Liver (tissue), 9 donors: ENCODE data around the gene NOS1AP. TPM values are rescaled to one million over a fixed set of nuclear protein-coding genes. Genes with fewer than 3 reads are reported as not detected.

Experiments used
- DNase-seq: peaks from one replicate; pipeline ENCODE4 v3.0.0-alpha.2; 2017; ENCODE audit warnings: low spot score
- H3K27ac ChIP-seq, 2 donors: one replicate each; pipeline ENCODE4 v1.7.0; 2013; ENCODE audit warnings: inconsistent platforms in 2 of 2, low read length in 2 of 2, control low read depth in 1 of 2, low read depth in 1 of 2, mild to moderate bottlenecking in 1 of 2
- H3K27me3 ChIP-seq, 4 donors: one replicate each; pipeline versions ENCODE4 v1.6.1 to v1.7.0; 2013; ENCODE audit warnings: low read length in 3 of 4, inconsistent platforms in 1 of 4, mild to moderate bottlenecking in 1 of 4, moderate library complexity in 1 of 4; ENCODE audit not compliant: control insufficient read depth in 4 of 4, insufficient read depth in 4 of 4
- H3K36me3 ChIP-seq, 4 donors: one replicate each; pipeline versions ENCODE4 v1.6.1 to v1.7.0; 2013; ENCODE audit warnings: low read length in 3 of 4, mild to moderate bottlenecking in 3 of 4, low read depth in 1 of 4, moderate library complexity in 1 of 4; ENCODE audit not compliant: control insufficient read depth in 4 of 4, insufficient read depth in 3 of 4
- H3K4me1 ChIP-seq, 4 donors: one replicate each; pipeline versions ENCODE4 v1.6.1 to v1.7.0; 2013; ENCODE audit warnings: low read length in 3 of 4, mild to moderate bottlenecking in 3 of 4, moderate library complexity in 1 of 4; ENCODE audit not compliant: control insufficient read depth in 4 of 4, insufficient read depth in 4 of 4
- H3K4me3 ChIP-seq, 3 donors: one replicate each; pipeline versions ENCODE4 v1.6.1 to v1.7.0; 2013; ENCODE audit warnings: low read length in 3 of 3, control low read depth in 1 of 3, low read depth in 1 of 3, mild to moderate bottlenecking in 1 of 3
- H3K9ac ChIP-seq, 2 donors: one replicate each; pipeline ENCODE4 v1.7.0; 2013; ENCODE audit warnings: low read length in 2 of 2, mild to moderate bottlenecking in 2 of 2, moderate library complexity in 2 of 2, control low read depth in 1 of 2, low read depth in 1 of 2
- H3K9me3 ChIP-seq, 4 donors: one replicate each; pipeline versions ENCODE4 v1.6.1 to v1.7.0; 2013; ENCODE audit warnings: low read length in 3 of 4; ENCODE audit not compliant: control insufficient read depth in 4 of 4
- FOXA1 ChIP-seq: IDR thresholded peaks from 2 replicates; pipeline ENCODE4 v1.6.1; 2016; ENCODE audit warnings: antibody characterized with exemption
- FOXA2 ChIP-seq: IDR thresholded peaks from 2 replicates; pipeline ENCODE4 v1.6.1; 2016; ENCODE audit warnings: antibody characterized with exemption
- GABPA ChIP-seq, 2 donors: IDR thresholded peaks in 1 of 2; conservative IDR thresholded peaks in 1 of 2; 2 replicates each; pipeline ENCODE4 v1.6.1; 2016; ENCODE audit warnings: antibody characterized with exemption in 2 of 2, mild to moderate bottlenecking in 1 of 2, moderate library complexity in 1 of 2
- HNF4A ChIP-seq, 2 donors: conservative IDR thresholded peaks; 2 replicates each; pipeline ENCODE4 v1.6.1; 2016; ENCODE audit warnings: antibody characterized with exemption in 2 of 2, mild to moderate bottlenecking in 2 of 2
- HNF4G ChIP-seq: IDR thresholded peaks from 2 replicates; pipeline ENCODE4 v1.6.1; 2016; ENCODE audit warnings: antibody characterized with exemption
- NR2F2 ChIP-seq: IDR thresholded peaks from 2 replicates; pipeline ENCODE4 v1.6.1; 2016; ENCODE audit warnings: antibody characterized with exemption
- RAD21 ChIP-seq, 2 donors: IDR thresholded peaks; 2 replicates each; pipeline ENCODE4 v1.6.1; 2016; ENCODE audit warnings: antibody characterized with exemption in 2 of 2, mild to moderate bottlenecking in 2 of 2
- RXRA ChIP-seq, 2 donors: IDR thresholded peaks; 2 replicates each; pipeline ENCODE4 v1.6.1; 2017 to 2018; ENCODE audit warnings: antibody characterized with exemption in 2 of 2, mild to moderate bottlenecking in 1 of 2
- SP1 ChIP-seq: IDR thresholded peaks from 2 replicates; pipeline ENCODE4 v1.6.1; 2018; ENCODE audit warnings: antibody characterized with exemption, mild to moderate bottlenecking
- WGBS: extraction: QIAGEN DNeasy Blood & Tissue Kit; methylation state at CpG from one replicate; pipeline ENCODE4 v1.1.7; 2013; 5-methylcytosine and 5-hydroxymethylcytosine counted together
- polyA plus RNA-seq, 2 donors: library from polyadenylated mRNA; stranded (reverse) in 1 of 2; unstranded in 1 of 2; fragments of 200-250 nt in 1 of 2; fragments of >200 nt in 1 of 2; fragmentation: Nextera tagmentation in 1 of 2; extraction: Ambion mirVana in 1 of 2; gene quantifications; one replicate each; pipeline versions ENCODE4 v1.2.1 to v1.2.3, GENCODE V29; 2013 to 2015
- total RNA-seq, 2 donors: library from RNA; depleted of rRNA; stranded (reverse); fragments of >200 nt; gene quantifications; one replicate each; pipeline ENCODE4 v1.2.3, GENCODE V29; 2014
- TF ChIP-seq, protein P1 (sequence below): IDR thresholded peaks from 2 replicates; pipeline ENCODE4 v1.6.1; 2016; ENCODE audit warnings: antibody characterized with exemption, mild to moderate bottlenecking
- TF ChIP-seq, protein P2 (sequence below): IDR thresholded peaks from 2 replicates; pipeline ENCODE4 v1.6.1; 2016; ENCODE audit warnings: antibody characterized with exemption
- TF ChIP-seq, protein P3 (sequence below): fragments of 150-350 bp; IDR thresholded peaks from 2 replicates; pipeline ENCODE4 v1.5.1; 2017; ENCODE audit warnings: improper control_type of control experiment, low read depth, low read length; ENCODE audit not compliant: missing input control
- TF ChIP-seq, protein P4 (sequence below): IDR thresholded peaks from 2 replicates; pipeline ENCODE4 v1.6.1; 2016; ENCODE audit warnings: antibody characterized with exemption
- donor health status: healthy.
- donor health status: healthy.
- donor health status: healthy.
- donor health status: healthy.
- donor health status: healthy.

NOS1AP gene
- total and polyA plus RNA-seq, 4 donors = 1.4 to 13.0 (median 4.5) TPM

DNA sequence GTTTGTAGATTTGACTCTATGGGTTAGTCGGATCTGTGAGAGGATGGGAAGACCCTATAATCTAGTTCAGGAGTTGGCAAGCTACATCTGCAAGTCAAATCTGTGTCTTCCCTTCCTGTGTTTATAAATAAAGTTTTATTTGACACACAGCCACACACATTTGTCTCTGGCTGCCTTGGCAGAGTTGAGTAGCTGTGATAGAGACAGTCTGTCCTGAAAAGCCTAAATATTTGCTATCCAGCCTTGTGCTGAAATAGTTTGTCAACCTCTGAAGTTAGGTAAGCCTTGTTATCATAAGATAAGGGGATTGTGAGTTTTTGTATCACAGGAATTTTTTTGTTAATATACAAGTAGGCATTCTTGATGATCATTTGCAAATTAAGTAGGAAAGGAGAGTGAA, 136.8 kb downstream of the NOS1AP start (continued):
- TF ChIP-seq, protein P1, sequence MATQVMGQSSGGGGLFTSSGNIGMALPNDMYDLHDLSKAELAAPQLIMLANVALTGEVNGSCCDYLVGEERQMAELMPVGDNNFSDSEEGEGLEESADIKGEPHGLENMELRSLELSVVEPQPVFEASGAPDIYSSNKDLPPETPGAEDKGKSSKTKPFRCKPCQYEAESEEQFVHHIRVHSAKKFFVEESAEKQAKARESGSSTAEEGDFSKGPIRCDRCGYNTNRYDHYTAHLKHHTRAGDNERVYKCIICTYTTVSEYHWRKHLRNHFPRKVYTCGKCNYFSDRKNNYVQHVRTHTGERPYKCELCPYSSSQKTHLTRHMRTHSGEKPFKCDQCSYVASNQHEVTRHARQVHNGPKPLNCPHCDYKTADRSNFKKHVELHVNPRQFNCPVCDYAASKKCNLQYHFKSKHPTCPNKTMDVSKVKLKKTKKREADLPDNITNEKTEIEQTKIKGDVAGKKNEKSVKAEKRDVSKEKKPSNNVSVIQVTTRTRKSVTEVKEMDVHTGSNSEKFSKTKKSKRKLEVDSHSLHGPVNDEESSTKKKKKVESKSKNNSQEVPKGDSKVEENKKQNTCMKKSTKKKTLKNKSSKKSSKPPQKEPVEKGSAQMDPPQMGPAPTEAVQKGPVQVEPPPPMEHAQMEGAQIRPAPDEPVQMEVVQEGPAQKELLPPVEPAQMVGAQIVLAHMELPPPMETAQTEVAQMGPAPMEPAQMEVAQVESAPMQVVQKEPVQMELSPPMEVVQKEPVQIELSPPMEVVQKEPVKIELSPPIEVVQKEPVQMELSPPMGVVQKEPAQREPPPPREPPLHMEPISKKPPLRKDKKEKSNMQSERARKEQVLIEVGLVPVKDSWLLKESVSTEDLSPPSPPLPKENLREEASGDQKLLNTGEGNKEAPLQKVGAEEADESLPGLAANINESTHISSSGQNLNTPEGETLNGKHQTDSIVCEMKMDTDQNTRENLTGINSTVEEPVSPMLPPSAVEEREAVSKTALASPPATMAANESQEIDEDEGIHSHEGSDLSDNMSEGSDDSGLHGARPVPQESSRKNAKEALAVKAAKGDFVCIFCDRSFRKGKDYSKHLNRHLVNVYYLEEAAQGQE = peak; percentile 94
- peak; percentile 83 to 87 for TF ChIP-seq RXRA (IDR thresholded peaks at IDR 0.05)
- TF ChIP-seq, protein P2, sequence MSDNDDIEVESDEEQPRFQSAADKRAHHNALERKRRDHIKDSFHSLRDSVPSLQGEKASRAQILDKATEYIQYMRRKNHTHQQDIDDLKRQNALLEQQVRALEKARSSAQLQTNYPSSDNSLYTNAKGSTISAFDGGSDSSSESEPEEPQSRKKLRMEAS = peak; percentile 46
- TF ChIP-seq GABPA (IDR thresholded peaks at IDR 0.05 in 1 of 2, conservative IDR thresholded peaks at IDR 0.05 in 1 of 2) = peak in 1 of 2 donors; percentile 22
- no peak for TF ChIP-seq FOXA2

DNA sequence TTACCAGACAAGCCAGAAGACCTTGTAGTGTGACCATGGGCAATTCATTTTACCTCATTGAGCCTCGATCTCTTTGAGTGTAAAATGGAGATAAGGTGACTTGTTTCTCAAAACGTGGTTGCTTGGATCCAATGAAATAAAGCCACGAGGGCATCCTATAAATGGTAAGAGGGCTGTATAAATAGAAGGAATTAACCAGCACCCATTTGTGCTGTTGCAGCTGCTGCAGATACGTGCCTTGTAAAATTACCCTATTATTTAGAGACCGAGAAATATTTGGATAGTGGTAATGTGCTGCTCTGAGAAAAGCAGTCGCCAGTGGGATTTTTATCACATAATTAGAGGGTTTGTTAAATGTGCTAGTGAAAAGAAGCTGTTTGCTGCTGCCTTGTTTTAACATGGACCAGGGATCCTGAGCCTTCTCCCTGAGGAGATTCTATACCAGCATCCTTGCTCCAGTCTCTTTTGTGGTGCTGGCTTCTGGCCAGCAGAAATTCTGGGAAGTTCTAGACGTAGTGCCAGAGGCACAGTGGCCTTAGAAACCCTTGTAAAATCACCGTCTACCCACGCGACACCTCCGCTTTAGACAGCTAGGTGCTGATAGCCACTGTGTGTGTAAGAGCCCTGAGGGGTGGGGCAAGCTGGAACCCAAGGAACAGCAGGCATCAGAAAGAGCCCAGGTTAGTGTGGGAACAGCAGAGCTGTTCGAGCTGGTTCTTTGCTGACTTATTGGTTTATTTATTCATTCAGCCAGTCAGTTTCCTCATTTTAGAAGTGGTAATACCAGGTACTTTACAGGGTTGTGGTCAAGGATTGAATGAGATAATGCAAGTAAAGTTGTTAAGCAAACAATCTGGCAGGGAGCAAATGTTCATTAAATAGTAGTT, 137.5 kb downstream of the NOS1AP start:
- H3K9ac ChIP-seq = peak overlapping the region in 1 of 2 donors; percentile 16
- DNase-seq = no peak
- TF ChIP-seq RAD21 (IDR thresholded peaks at IDR 0.05) = peak; percentile 18 to 50
- TF ChIP-seq, protein P3, sequence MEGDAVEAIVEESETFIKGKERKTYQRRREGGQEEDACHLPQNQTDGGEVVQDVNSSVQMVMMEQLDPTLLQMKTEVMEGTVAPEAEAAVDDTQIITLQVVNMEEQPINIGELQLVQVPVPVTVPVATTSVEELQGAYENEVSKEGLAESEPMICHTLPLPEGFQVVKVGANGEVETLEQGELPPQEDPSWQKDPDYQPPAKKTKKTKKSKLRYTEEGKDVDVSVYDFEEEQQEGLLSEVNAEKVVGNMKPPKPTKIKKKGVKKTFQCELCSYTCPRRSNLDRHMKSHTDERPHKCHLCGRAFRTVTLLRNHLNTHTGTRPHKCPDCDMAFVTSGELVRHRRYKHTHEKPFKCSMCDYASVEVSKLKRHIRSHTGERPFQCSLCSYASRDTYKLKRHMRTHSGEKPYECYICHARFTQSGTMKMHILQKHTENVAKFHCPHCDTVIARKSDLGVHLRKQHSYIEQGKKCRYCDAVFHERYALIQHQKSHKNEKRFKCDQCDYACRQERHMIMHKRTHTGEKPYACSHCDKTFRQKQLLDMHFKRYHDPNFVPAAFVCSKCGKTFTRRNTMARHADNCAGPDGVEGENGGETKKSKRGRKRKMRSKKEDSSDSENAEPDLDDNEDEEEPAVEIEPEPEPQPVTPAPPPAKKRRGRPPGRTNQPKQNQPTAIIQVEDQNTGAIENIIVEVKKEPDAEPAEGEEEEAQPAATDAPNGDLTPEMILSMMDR = no peak
- TF ChIP-seq, protein P2 = no peak
- no peak for TF ChIP-seq FOXA2
- peak in 1 of 2 donors; percentile 40 for TF ChIP-seq RXRA (IDR thresholded peaks at IDR 0.05)
- TF ChIP-seq GABPA (IDR thresholded peaks at IDR 0.05 in 1 of 2, conservative IDR thresholded peaks at IDR 0.05 in 1 of 2) = no peak
- WGBS = 31% methylated on average over 12 of the region's 12 CpGs
- no peak overlapping the region for H3K4me3 ChIP-seq
- peak overlapping the region; percentile 35 to 62 for H3K27ac ChIP-seq
- H3K9me3 ChIP-seq = no peaks in the 10 kb centered on the region
- H3K27me3 ChIP-seq = no peaks in the 10 kb centered on the region
- peaks cover 18 to 55% (median 49%) of the 10 kb centered on the region in 4 donors for H3K4me1 ChIP-seq
- H3K36me3 ChIP-seq = no peaks in the 10 kb centered on the region

DNA sequence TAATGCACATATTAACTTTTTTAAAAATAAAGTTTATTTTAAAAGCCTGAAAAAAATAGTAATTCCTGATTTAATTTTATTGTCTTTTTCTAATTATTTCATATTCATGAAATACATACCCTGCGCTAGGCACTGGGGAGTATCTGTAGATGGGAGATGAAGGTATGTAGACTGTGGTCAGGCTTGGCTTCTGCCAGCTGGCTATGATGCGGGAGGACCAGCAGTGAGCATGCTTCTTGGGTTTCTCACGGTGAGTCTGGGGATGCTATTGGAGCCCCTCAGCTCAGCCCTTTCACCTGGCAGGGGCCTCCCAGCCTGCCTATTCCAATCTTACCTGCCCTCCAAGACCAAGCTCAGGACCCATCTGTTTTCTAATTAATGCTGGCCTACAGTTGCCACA, 138.4 kb downstream of the NOS1AP start:
- no peak overlapping the region for H3K4me3 ChIP-seq
- DNase-seq = no peak
- peaks cover 24 to 64% (median 57%) of the 10 kb centered on the region in 4 donors for H3K4me1 ChIP-seq
- TF ChIP-seq SP1 (no peak), HNF4A (conservative IDR thresholded peaks at IDR 0.05) (no peak), NR2F2 (no peak), FOXA2 (no peak), RXRA (IDR thresholded peaks at IDR 0.05) (no peak), RAD21 (IDR thresholded peaks at IDR 0.05) (no peak), FOXA1 (no peak), GABPA (IDR thresholded peaks at IDR 0.05 in 1 of 2, conservative IDR thresholded peaks at IDR 0.05 in 1 of 2) (no peak), HNF4G (no peak)
- TF ChIP-seq, protein P1 = no peak
- TF ChIP-seq, protein P2 = no peak
- TF ChIP-seq, protein P4, sequence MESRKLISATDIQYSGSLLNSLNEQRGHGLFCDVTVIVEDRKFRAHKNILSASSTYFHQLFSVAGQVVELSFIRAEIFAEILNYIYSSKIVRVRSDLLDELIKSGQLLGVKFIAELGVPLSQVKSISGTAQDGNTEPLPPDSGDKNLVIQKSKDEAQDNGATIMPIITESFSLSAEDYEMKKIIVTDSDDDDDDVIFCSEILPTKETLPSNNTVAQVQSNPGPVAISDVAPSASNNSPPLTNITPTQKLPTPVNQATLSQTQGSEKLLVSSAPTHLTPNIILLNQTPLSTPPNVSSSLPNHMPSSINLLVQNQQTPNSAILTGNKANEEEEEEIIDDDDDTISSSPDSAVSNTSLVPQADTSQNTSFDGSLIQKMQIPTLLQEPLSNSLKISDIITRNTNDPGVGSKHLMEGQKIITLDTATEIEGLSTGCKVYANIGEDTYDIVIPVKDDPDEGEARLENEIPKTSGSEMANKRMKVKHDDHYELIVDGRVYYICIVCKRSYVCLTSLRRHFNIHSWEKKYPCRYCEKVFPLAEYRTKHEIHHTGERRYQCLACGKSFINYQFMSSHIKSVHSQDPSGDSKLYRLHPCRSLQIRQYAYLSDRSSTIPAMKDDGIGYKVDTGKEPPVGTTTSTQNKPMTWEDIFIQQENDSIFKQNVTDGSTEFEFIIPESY = no peak
- H3K9ac ChIP-seq = no peak overlapping the region
- H3K27me3 ChIP-seq = no peaks in the 10 kb centered on the region
- WGBS = 97% methylated on average over 3 of the region's 3 CpGs
- H3K9me3 ChIP-seq = no peaks in the 10 kb centered on the region
- no peaks in the 10 kb centered on the region for H3K36me3 ChIP-seq
- no peak overlapping the region for H3K27ac ChIP-seq
